HG02642 (cell line): Measurements from ENCODE around the gene RBFOX1.

Source experiments
- ATAC-seq: cut with Tn5 transposase; IDR thresholded peaks from one replicate; pipeline ENCODE4 v1.9.1; 2021; ENCODE audit warnings: mild to moderate bottlenecking; ENCODE audit not compliant: unreplicated experiment, poor library complexity

Gene RBFOX1

GRCh38 chr16:7571366-7571765 is 238.7 kb downstream of the RBFOX1 start:
- ATAC-seq, result no peak

GRCh38 chr16:7577588-7577987 is 244.9 kb downstream of the RBFOX1 start:
- no peak for ATAC-seq

- no peak for ATAC-seq
These were observed 246.8 kb downstream of the RBFOX1 start for GRCh38 chr16:7579454-7579853.

GRCh38 chr16:7581175-7581574 is 248.5 kb downstream of the RBFOX1 start:
- ATAC-seq, result no peak

GRCh38 chr16:7583396-7583795 is 250.8 kb downstream of the RBFOX1 start:
- ATAC-seq, result no peak

- ATAC-seq, result no peak
These were observed 251.9 kb downstream of the RBFOX1 start for GRCh38 chr16:7584561-7584960.

GRCh38 chr16:7585705-7586104 is 253.1 kb downstream of the RBFOX1 start:
- ATAC-seq, result no peak

- no peak for ATAC-seq
These were observed 258.3 kb downstream of the RBFOX1 start for GRCh38 chr16:7590934-7591333.

- no peak for ATAC-seq
These were observed 263.7 kb downstream of the RBFOX1 start for GRCh38 chr16:7596308-7596707.

GRCh38 chr16:7597677-7598076 is 265.0 kb downstream of the RBFOX1 start:
- ATAC-seq, result no peak

GRCh38 chr16:7601100-7601499 is 268.5 kb downstream of the RBFOX1 start:
- no peak for ATAC-seq

GRCh38 chr16:7602291-7602950 is 269.8 kb downstream of the RBFOX1 start:
- ATAC-seq, result no peak

GRCh38 chr16:7605812-7606211 is 273.2 kb downstream of the RBFOX1 start:
- no peak for ATAC-seq

GRCh38 chr16:7612671-7613070 is 280.0 kb downstream of the RBFOX1 start:
- ATAC-seq, result no peak

GRCh38 chr16:7613518-7613917 is 280.9 kb downstream of the RBFOX1 start:
- no peak for ATAC-seq

- no peak for ATAC-seq
These were observed 281.6 kb downstream of the RBFOX1 start for GRCh38 chr16:7614021-7614795.

- no peak for ATAC-seq
These were observed 282.9 kb downstream of the RBFOX1 start for GRCh38 chr16:7615565-7615964.

- no peak for ATAC-seq
These were observed 292.5 kb downstream of the RBFOX1 start for GRCh38 chr16:7624871-7625766.

- no peak for ATAC-seq
These were observed 296.3 kb downstream of the RBFOX1 start for GRCh38 chr16:7628981-7629380.

GRCh38 chr16:7629571-7629970 is 296.9 kb downstream of the RBFOX1 start:
- ATAC-seq, result no peak

GRCh38 chr16:7637446-7637845 is 304.8 kb downstream of the RBFOX1 start:
- ATAC-seq, result no peak
